ENCODE measurements around the gene GTPBP4.
"Not testable (repeated sequence)": the region's sequence is repeated elsewhere in the genome, so short reads cannot be mapped to it uniquely, and the experiment has no call there.

DNA sequence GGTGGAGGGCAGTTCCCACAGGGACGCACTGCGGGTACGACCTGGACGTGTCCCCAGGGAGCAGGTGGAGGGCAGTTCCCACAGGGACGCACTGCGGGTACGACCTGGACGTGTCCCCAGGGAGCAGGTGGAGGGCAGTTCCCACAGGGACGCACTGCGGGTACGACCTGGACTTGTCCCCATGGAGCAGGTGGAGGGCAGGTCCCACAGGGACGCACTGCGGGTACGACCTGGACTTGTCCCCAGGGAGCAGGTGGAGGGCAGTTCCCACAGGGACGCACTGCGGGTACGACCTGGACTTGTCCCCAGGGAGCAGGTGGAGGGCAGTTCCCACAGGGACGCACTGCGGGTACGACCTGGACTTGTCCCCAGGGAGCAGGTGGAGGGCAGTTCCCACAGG, 50.5 kb downstream of the GTPBP4 start:
- TF ChIP-seq CTCF (IDR thresholded peaks at IDR 0.05 in 2 of 3, conservative IDR thresholded peaks at IDR 0.05 in 1 of 3; ENCODE audit: insufficient read depth in 2 of 3, low read depth in 1 of 3, low read length in 3 of 3); STAT6 (CRISPR knock-in tag; IDR thresholded peaks at IDR 0.05); ZNF717 (CRISPR knock-in tag; IDR thresholded peaks at IDR 0.05); ZNF740 (CRISPR knock-in tag; IDR thresholded peaks at IDR 0.05); ZNF740 (tag; IDR thresholded peaks at IDR 0.05); CREB1 (IDR thresholded peaks at IDR 0.05); CREB1 (CRISPR knock-in tag; IDR thresholded peaks at IDR 0.05): not testable (repeated sequence)
- TF ChIP-seq, protein P1, sequence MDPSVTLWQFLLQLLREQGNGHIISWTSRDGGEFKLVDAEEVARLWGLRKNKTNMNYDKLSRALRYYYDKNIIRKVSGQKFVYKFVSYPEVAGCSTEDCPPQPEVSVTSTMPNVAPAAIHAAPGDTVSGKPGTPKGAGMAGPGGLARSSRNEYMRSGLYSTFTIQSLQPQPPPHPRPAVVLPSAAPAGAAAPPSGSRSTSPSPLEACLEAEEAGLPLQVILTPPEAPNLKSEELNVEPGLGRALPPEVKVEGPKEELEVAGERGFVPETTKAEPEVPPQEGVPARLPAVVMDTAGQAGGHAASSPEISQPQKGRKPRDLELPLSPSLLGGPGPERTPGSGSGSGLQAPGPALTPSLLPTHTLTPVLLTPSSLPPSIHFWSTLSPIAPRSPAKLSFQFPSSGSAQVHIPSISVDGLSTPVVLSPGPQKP (CRISPR knock-in tag; IDR thresholded peaks at IDR 0.05) = not testable (repeated sequence)
- TF ChIP-seq, protein P2, sequence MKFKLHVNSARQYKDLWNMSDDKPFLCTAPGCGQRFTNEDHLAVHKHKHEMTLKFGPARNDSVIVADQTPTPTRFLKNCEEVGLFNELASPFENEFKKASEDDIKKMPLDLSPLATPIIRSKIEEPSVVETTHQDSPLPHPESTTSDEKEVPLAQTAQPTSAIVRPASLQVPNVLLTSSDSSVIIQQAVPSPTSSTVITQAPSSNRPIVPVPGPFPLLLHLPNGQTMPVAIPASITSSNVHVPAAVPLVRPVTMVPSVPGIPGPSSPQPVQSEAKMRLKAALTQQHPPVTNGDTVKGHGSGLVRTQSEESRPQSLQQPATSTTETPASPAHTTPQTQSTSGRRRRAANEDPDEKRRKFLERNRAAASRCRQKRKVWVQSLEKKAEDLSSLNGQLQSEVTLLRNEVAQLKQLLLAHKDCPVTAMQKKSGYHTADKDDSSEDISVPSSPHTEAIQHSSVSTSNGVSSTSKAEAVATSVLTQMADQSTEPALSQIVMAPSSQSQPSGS (CRISPR knock-in tag; IDR thresholded peaks at IDR 0.05) = not testable (repeated sequence)

Data from K562 (cell line).